ENCODE data around the gene PSMD13. TPM values are rescaled to one million over a fixed set of nuclear protein-coding genes. Genes with fewer than 3 reads are reported as not detected.
A peak's percentile ranks its signal among the peaks of the same experiment; 100 is the strongest.

PSMD13 gene
- total RNA-seq, 1 donor from 2014 or later, result 136 TPM

DNA sequence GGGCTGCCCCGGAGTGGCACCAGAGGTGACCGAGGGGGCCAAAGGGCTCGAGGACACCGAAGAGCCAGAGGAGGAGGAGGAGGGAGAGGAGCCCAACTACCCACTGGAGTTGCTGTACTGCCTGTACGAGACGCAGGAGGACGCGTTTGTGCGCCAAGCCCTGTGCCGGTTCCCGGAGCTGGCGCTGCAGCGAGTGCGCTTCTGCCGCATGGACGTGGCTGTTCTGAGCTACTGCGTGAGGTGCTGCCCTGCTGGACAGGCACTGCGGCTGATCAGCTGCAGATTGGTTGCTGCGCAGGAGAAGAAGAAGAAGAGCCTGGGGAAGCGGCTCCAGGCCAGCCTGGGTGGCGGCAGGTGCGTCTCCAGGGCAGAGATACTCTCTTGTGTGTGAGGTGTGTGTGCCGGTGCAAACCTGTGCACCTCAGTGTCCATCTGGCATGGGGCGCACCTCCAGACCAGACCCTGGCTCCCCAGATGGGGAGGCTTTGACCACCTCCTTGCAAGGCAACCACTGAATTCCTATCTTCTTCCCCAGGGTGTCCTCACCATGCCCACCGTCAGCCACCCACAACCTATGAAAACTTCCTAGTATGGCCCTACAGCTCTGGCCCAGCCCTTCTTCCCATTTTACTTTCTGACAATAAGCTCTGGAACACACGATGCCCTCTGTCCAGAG lies 44.8 kb downstream of the PSMD13 start:
- no peak overlapping the region for H3K27ac Mint-ChIP-seq (ENCODE audit: unreplicated experiment)
- H3K4me1 Mint-ChIP-seq (ENCODE audit: low read depth, unreplicated experiment), result peaks cover 3% of the 10 kb centered on the region
- peaks cover 13% of the 10 kb centered on the region for H3K9me3 Mint-ChIP-seq (ENCODE audit: unreplicated experiment)
- peaks cover 4% of the 10 kb centered on the region for H3K36me3 Mint-ChIP-seq (ENCODE audit: unreplicated experiment)
- TF ChIP-seq, protein P1, sequence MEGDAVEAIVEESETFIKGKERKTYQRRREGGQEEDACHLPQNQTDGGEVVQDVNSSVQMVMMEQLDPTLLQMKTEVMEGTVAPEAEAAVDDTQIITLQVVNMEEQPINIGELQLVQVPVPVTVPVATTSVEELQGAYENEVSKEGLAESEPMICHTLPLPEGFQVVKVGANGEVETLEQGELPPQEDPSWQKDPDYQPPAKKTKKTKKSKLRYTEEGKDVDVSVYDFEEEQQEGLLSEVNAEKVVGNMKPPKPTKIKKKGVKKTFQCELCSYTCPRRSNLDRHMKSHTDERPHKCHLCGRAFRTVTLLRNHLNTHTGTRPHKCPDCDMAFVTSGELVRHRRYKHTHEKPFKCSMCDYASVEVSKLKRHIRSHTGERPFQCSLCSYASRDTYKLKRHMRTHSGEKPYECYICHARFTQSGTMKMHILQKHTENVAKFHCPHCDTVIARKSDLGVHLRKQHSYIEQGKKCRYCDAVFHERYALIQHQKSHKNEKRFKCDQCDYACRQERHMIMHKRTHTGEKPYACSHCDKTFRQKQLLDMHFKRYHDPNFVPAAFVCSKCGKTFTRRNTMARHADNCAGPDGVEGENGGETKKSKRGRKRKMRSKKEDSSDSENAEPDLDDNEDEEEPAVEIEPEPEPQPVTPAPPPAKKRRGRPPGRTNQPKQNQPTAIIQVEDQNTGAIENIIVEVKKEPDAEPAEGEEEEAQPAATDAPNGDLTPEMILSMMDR (IDR thresholded peaks at IDR 0.05; ENCODE audit: partially characterized antibody, unreplicated experiment), result no peak
- DNase-seq, result no peak
- H3K4me3 Mint-ChIP-seq (ENCODE audit: unreplicated experiment), result no peak overlapping the region
- peaks cover 22% of the 10 kb centered on the region for H3K27me3 Mint-ChIP-seq (ENCODE audit: unreplicated experiment)

DNA sequence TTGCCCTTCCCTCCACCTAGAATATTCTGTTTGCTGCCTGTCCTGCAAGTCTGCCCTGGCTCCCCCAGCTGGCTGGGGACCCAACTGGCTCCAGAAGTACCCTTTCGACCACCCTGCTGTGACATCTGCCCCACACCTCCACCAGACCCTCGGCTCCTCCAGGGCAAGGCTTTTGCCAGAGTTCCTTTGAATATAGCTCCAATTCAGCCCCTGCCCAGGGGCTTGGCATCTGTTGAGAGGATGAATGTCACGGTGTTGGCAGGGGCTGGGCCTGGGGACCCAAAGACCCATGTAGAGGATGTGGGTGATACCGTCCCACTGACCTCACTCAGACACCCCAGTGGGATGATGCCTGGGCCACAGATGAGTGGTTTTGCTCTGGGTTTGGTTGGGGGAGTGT lies 45.4 kb downstream of the PSMD13 start:
- Mint-ChIP-seq H3K4me3 (ENCODE audit: unreplicated experiment) (no peak overlapping the region), H3K4me1 (ENCODE audit: low read depth, unreplicated experiment) (peaks cover 3% of the 10 kb centered on the region), H3K27me3 (ENCODE audit: unreplicated experiment) (peaks cover 25% of the 10 kb centered on the region), H3K27ac (ENCODE audit: unreplicated experiment) (no peak overlapping the region), H3K36me3 (ENCODE audit: unreplicated experiment) (no peaks in the 10 kb centered on the region), H3K9me3 (ENCODE audit: unreplicated experiment) (peaks cover 13% of the 10 kb centered on the region)
- TF ChIP-seq, protein P1 (IDR thresholded peaks at IDR 0.05; ENCODE audit: partially characterized antibody, unreplicated experiment), result no peak
- no peak for DNase-seq

DNA sequence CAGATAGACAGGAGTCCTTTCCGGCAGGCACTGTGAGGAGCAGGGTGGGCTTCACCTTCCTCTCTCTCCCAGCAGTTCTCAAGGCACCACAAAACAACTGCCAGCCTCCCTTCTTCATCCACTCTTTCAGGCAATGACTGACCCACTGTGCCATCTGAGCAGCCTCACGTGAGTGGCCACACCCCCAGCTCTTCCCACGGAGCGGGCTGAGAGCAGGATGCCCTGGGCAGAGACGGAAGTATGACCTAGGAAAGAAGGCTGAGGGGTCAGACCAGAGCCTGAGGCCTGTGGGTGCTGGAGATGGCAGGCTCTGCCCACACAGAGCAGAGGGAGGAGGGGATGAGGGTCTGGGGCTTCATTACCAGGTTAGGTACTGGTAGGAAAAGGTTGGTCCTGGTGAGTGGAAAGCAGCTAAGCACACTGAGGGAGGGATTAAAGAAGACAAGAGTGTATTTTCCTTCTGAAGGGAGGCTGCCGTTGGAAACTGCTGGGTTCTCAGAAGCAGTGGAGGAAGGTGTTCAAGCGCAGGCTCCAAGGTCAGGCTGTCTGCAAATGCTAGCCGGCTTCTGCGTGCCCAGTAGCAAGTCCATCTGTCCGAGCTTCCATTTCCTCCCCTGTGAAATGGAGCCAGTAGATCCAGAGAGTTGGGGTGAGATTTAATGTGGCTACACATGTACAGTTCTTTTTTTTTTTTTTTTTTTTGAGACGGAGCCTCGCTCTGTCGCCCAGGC lies 46.0 kb downstream of the PSMD13 start:
- H3K4me3 Mint-ChIP-seq (ENCODE audit: unreplicated experiment), result peak overlapping the region; percentile 9
- TF ChIP-seq, protein P1 (IDR thresholded peaks at IDR 0.05; ENCODE audit: partially characterized antibody, unreplicated experiment), result no peak
- no peaks in the 10 kb centered on the region for H3K36me3 Mint-ChIP-seq (ENCODE audit: unreplicated experiment)
- no peak for DNase-seq
- peaks cover 25% of the 10 kb centered on the region for H3K27me3 Mint-ChIP-seq (ENCODE audit: unreplicated experiment)
- H3K4me1 Mint-ChIP-seq (ENCODE audit: low read depth, unreplicated experiment), result peaks cover 3% of the 10 kb centered on the region
- H3K27ac Mint-ChIP-seq (ENCODE audit: unreplicated experiment), result no peak overlapping the region
- peaks cover 13% of the 10 kb centered on the region for H3K9me3 Mint-ChIP-seq (ENCODE audit: unreplicated experiment)

DNA sequence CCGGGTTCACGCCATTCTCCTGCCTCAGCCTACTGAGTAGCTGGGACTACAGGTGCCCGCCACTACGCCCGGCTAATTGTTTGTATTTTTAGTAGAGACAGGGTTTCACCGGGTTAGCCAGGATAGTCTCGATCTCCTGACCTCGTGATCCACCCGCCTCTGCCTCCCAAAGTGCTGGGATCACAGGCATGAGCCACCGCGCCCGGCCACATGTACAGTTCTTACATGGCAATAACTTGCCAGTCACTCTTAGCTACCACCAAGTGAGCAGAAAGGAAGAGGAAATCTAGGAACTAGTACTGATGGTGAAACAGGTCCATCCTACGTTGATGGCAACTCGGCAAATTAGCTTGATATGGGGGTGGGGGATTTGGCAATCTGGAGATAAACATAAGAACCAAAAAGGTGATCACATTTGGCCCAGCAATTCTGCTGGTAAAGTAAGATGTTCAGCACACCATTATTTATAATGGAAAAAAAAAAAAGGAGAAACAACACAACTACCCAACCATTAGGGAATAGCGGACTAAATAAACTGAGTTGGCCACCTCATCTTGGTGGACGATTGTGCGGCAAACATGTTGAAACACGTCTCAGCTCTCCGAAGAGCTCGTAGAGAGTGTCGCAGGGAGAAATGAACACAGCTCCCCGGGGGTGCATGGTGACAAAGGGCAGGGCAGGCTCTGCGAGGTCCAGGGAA lies 46.8 kb downstream of the PSMD13 start:
- H3K27ac Mint-ChIP-seq (ENCODE audit: unreplicated experiment), result no peak overlapping the region
- peaks cover 13% of the 10 kb centered on the region for H3K9me3 Mint-ChIP-seq (ENCODE audit: unreplicated experiment)
- TF ChIP-seq, protein P1 (IDR thresholded peaks at IDR 0.05; ENCODE audit: partially characterized antibody, unreplicated experiment), result no peak
- DNase-seq, result no peak
- H3K4me1 Mint-ChIP-seq (ENCODE audit: low read depth, unreplicated experiment), result peaks cover 3% of the 10 kb centered on the region
- peaks cover 23% of the 10 kb centered on the region for H3K27me3 Mint-ChIP-seq (ENCODE audit: unreplicated experiment)
- no peaks in the 10 kb centered on the region for H3K36me3 Mint-ChIP-seq (ENCODE audit: unreplicated experiment)
- H3K4me3 Mint-ChIP-seq (ENCODE audit: unreplicated experiment), result no peak overlapping the region
